PC-9 (cell line): Measurements from ENCODE around the gene FAM98A. TPM values are rescaled to one million over a fixed set of nuclear protein-coding genes. Genes with fewer than 3 reads are reported as not detected.
A peak's percentile ranks its signal among the peaks of the same experiment; 100 is the strongest.

Experiments used
- Bru-seq: library from RNA; stranded (reverse); fragments of 400-500 nt; gene quantifications from one replicate; lab custom pipeline; 2021; lab: Mats Ljungman, UMichigan
- BruChase-seq, 2 experiments: library from RNA; stranded (reverse); fragments of 400-500 nt; gene quantifications; one replicate each; lab custom pipeline; 2021; lab: Mats Ljungman, UMichigan
- BruUV-seq: library from RNA; stranded (reverse); fragments of 400-500 nt; replicated peaks from 2 replicates; lab custom pipeline; 2021; lab: Mats Ljungman, UMichigan
- CTCF ChIA-PET: fragments of 300-600 bp; sonication (Branson Sonifier 250); formaldehyde crosslinking; loops from one replicate; lab custom pipeline; 2022; ENCODE audit warnings: antibody characterized with exemption; lab: Charles Lee
- POLR2A ChIA-PET: fragments of 300-600 bp; sonication (Branson Sonifier 250); formaldehyde crosslinking; loops from one replicate; lab custom pipeline; 2022; ENCODE audit warnings: antibody characterized with exemption; ENCODE audit not compliant: unreplicated experiment; lab: Charles Lee
- DNase-seq, 2 experiments: peaks; one replicate each; pipeline versions ENCODE4 v3.0.0 to v3.0.0-alpha.2; 2015 to 2022; ENCODE audit warnings: mixed read lengths in 1 of 2
- H2AFZ ChIP-seq: fragments of 200-600 bp; sonication (generic); 2 replicates; pipeline ENCODE4 v1.8.1; 2017; ENCODE audit warnings: antibody characterized with exemption
- H3F3A ChIP-seq: fragments of 200-600 bp; sonication (generic); 2 replicates; pipeline ENCODE4 v1.8.1; 2017; ENCODE audit warnings: antibody characterized with exemption, mild to moderate bottlenecking, low read depth; ENCODE audit not compliant: insufficient read depth
- H3K27ac ChIP-seq: fragments of 200-600 bp; sonication (generic); 2 replicates; pipeline ENCODE4 v1.6.1; 2016; ENCODE audit warnings: mixed run types
- H3K27me3 ChIP-seq: fragments of 200-600 bp; sonication (generic); 2 replicates; pipeline ENCODE4 v1.6.1; 2016; ENCODE audit warnings: low read depth, mixed run types; ENCODE audit not compliant: insufficient read depth
- H3K36me3 ChIP-seq: fragments of 200-600 bp; sonication (generic); 2 replicates; pipeline ENCODE4 v1.6.1; 2016; ENCODE audit warnings: low read depth, mixed run types
- H3K4me1 ChIP-seq: fragments of 200-600 bp; sonication (generic); replicated peaks from 2 replicates; pipeline ENCODE4 v1.6.1; 2016; ENCODE audit warnings: mixed run types; ENCODE audit not compliant: insufficient read depth
- H3K4me2 ChIP-seq: fragments of 200-600 bp; sonication (generic); 2 replicates; pipeline ENCODE4 v1.6.1; 2017; ENCODE audit warnings: mixed run types
- H3K4me3 ChIP-seq: fragments of 200-600 bp; sonication (generic); 2 replicates; pipeline ENCODE4 v1.6.1; 2016; ENCODE audit warnings: mixed run types
- H3K79me2 ChIP-seq: fragments of 200-600 bp; sonication (generic); 2 replicates; pipeline ENCODE4 v1.6.1; 2017; ENCODE audit warnings: low read depth, mixed run types
- H3K9me2 ChIP-seq: fragments of 200-600 bp; sonication (generic); 2 replicates; pipeline ENCODE4 v1.8.1; 2017; ENCODE audit warnings: mild to moderate bottlenecking; ENCODE audit not compliant: insufficient read depth
- H3K9me3 ChIP-seq: fragments of 200-600 bp; sonication (generic); 2 replicates; pipeline ENCODE4 v1.8.1; 2016; ENCODE audit warnings: low read depth; ENCODE audit not compliant: insufficient read depth
- H4K20me1 ChIP-seq: fragments of 200-600 bp; sonication (generic); 2 replicates; pipeline ENCODE4 v1.8.1; 2017; ENCODE audit not compliant: insufficient read depth
- EZH2 ChIP-seq: fragments of 200-600 bp; sonication (generic); IDR thresholded peaks from 2 replicates; pipeline ENCODE4 v1.8.0; 2017; ENCODE audit warnings: antibody characterized with exemption, low read depth
- intact Hi-C: fragments of 100-400 bp; cut with micrococcal nuclease; formaldehyde crosslinking; loops from one replicate; pipeline ENCODE4 v1.10.0; 2022; ENCODE audit not compliant: unreplicated experiment
- long read RNA-seq: library from polyadenylated mRNA; stranded (forward); transcript quantifications from one replicate; pipeline ENCODE4 v2.0.0, GENCODE V29; 2022
- total RNA-seq: library from RNA; stranded (reverse); gene quantifications from 2 replicates; pipeline ENCODE4 v1.2.3, GENCODE V29; 2021
- TF ChIP-seq, protein P1 (sequence below): fragments of 200-600 bp; sonication (generic); conservative IDR thresholded peaks from 2 replicates; pipeline ENCODE4 v1.6.1; 2017; ENCODE audit warnings: mixed run types, antibody characterized with exemption, mild to moderate bottlenecking, moderate library complexity

Gene FAM98A
- 24.8 and 33.7 TPM in 2 replicates for total RNA-seq
- Bru-seq, nascent RNA: percentile 70 among the genes with signal in this experiment
- percentile 81 among the genes with signal in this experiment for BruChase-seq, experiment 1, labeled RNA remaining after a 2-hour chase
- percentile 86 among the genes with signal in this experiment for BruChase-seq, experiment 2, labeled RNA remaining after a 6-hour chase
- long read RNA-seq, transcript FAM98A-201 (8 exons, 2,816 nt): major isoform, 14 of 20 reads
- long read RNA-seq, partial matches to known transcripts: 1 of 20 reads
- long read RNA-seq, other reads (novel, unspliced or antisense): 5 of 20 reads

DNA sequence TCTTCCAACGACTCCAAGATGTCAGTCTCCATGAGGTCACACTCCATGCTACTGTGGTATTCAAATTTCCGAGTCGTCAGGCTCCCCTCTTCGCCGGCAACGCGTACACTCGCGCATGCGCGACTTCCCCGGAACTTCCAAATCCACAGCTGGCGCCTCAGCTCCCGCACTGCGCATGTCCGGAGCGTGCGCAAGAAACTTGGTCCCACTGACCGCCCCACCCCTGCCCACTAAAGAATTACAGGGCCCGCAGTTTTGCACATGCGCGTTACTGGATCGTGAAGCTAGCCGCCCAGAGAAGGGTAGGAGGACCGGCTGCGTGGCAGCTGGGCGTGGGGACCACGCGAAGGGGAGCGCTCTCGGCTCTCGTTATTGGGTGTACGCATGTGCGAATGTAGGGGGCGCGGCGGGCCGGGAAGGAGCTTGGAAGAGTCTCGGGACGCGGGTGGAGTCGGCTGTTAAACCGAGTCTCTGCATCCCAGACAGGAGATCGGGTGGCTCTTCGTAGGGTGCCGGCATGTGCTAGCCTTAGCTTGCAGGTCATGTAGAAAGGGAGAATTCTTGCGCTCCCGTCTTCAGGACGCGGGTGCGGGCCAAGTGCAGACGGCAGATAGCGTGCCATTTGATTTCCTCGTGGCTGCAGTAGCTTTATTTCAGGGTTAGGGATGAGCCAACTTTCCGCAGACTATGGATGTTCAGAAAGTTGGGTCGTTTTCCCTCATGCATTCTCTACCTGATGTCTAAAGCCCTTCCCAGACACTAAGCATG is at the start of gene FAM98A:
Gene FAM98A (minus strand): TSS at position 125 of the 768 bp plus-strand sequence. CDS start 78 bp downstream, at position 47.
- POLR2A ChIA-PET: interaction anchor here (0.6 kb wide), 2 partner anchors 82 to 1204 kb away, joined by 3 to 4 read pairs; no protein-coding TSS in a partner anchor
- Histone ChIP-seq H3K27me3 (no peaks in the 10 kb centered on the region), H3K9me3 (no peaks in the 10 kb centered on the region), H3K36me3 (peaks cover 8% of the 10 kb centered on the region), H3K4me1 (peaks cover 16% of the 10 kb centered on the region), H3K79me2 (peaks cover 33% of the 10 kb centered on the region), H3K9me2 (no peaks in the 10 kb centered on the region), H4K20me1 (peaks cover 3% of the 10 kb centered on the region; the same call in 1 of the 2 replicates), H3K4me3 (peak within 1 kb of the TSS; percentile 76), H2AFZ (peak within 1 kb of the TSS; percentile 94), H3F3A (no peaks in the 10 kb centered on the region), H3K4me2 (peak within 1 kb of the TSS; percentile 96), H3K27ac (no peak within 1 kb of the TSS)
- intact Hi-C loops: no loop called here
- no TSS peak for BruUV-seq
- peak; percentile 95 to 98 for DNase-seq
- TF ChIP-seq, protein P1, sequence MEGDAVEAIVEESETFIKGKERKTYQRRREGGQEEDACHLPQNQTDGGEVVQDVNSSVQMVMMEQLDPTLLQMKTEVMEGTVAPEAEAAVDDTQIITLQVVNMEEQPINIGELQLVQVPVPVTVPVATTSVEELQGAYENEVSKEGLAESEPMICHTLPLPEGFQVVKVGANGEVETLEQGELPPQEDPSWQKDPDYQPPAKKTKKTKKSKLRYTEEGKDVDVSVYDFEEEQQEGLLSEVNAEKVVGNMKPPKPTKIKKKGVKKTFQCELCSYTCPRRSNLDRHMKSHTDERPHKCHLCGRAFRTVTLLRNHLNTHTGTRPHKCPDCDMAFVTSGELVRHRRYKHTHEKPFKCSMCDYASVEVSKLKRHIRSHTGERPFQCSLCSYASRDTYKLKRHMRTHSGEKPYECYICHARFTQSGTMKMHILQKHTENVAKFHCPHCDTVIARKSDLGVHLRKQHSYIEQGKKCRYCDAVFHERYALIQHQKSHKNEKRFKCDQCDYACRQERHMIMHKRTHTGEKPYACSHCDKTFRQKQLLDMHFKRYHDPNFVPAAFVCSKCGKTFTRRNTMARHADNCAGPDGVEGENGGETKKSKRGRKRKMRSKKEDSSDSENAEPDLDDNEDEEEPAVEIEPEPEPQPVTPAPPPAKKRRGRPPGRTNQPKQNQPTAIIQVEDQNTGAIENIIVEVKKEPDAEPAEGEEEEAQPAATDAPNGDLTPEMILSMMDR: no peak; the same call in 1 of the 2 replicates
- no peak for TF ChIP-seq EZH2
- CTCF ChIA-PET: interaction anchor here (0.6 to 1.6 kb wide), 2 partner anchors 16 to 565 kb away, joined by 4 to 6 read pairs; no protein-coding TSS in a partner anchor

GRCh38 chr2:33645861-33646260 is 46.8 kb upstream of the FAM98A start:
- Histone ChIP-seq H3K4me2 (no peak overlapping the region), H2AFZ (no peak overlapping the region), H3K27ac (no peak overlapping the region), H3K9me2 (no peaks in the 10 kb centered on the region), H3K79me2 (no peaks in the 10 kb centered on the region), H3K27me3 (no peaks in the 10 kb centered on the region), H3F3A (no peaks in the 10 kb centered on the region), H3K36me3 (no peaks in the 10 kb centered on the region), H4K20me1 (no peaks in the 10 kb centered on the region), H3K9me3 (peaks cover 4% of the 10 kb centered on the region; the same call in 1 of the 2 replicates), H3K4me3 (no peak overlapping the region), H3K4me1 (no peaks in the 10 kb centered on the region)
- ChIA-PET CTCF (no interaction called here), POLR2A (no interaction called here)
- no TSS peak for BruUV-seq
- DNase-seq: no peak
- TF ChIP-seq, protein P1: no peak
- TF ChIP-seq EZH2: no peak
- intact Hi-C loops: no loop called here

- Histone ChIP-seq H3K36me3 (no peaks in the 10 kb centered on the region), H3K4me2 (no peak overlapping the region), H4K20me1 (no peaks in the 10 kb centered on the region), H3K79me2 (no peaks in the 10 kb centered on the region), H3K4me3 (no peak overlapping the region), H3K27me3 (no peaks in the 10 kb centered on the region), H3K9me3 (peaks cover 4% of the 10 kb centered on the region; the same call in 1 of the 2 replicates), H3K27ac (no peak overlapping the region), H2AFZ (no peak overlapping the region), H3K4me1 (no peaks in the 10 kb centered on the region), H3F3A (no peaks in the 10 kb centered on the region), H3K9me2 (no peaks in the 10 kb centered on the region)
- ChIA-PET POLR2A (no interaction called here), CTCF (no interaction called here)
- no peak for DNase-seq
- intact Hi-C loops: no loop called here
- BruUV-seq: no TSS peak
- TF ChIP-seq, protein P1: no peak
- no peak for TF ChIP-seq EZH2
Observed at GRCh38 chr2:33644215-33644614, 45.1 kb upstream of the FAM98A start.
